GM19468 (cell line): ENCODE results near the gene GALNT15.

ENCODE experiments used
- ATAC-seq: cut with Tn5 transposase; IDR thresholded peaks from one replicate; pipeline ENCODE4 v1.9.1; 2021; ENCODE audit warnings: mild to moderate bottlenecking, moderate library complexity, moderate number of reproducible peaks; ENCODE audit not compliant: unreplicated experiment; ENCODE audit errors: extremely low read depth

The GALNT15 gene

GRCh38 chr3:16216373-16216935 is 42.0 kb downstream of the GALNT15 start:
- ATAC-seq = no peak

DNA sequence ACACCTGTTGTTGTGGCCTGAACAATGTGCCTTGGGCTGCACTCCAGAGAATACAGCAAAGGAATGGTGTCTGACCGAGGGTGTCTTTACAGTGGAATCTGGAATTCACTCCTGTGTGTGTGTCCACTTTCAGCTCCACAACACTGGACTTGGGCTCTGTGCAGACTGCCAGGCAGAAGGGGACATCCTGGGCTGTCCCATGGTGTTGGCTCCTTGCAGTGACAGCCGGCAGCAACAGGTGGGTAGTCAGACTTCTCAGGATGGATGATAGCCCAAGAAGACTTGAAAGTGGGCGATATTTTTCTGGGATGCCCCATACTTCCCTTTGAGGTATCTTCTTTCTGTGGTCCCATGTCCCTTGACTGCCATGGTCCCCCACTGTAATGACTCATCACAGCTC is 45.3 kb downstream of the GALNT15 start:
- no peak for ATAC-seq

- ATAC-seq = no peak
These were observed 47.5 kb downstream of the GALNT15 start for GRCh38 chr3:16221990-16222389.

- ATAC-seq = no peak
These were observed 48.1 kb downstream of the GALNT15 start for GRCh38 chr3:16222547-16222946.

DNA sequence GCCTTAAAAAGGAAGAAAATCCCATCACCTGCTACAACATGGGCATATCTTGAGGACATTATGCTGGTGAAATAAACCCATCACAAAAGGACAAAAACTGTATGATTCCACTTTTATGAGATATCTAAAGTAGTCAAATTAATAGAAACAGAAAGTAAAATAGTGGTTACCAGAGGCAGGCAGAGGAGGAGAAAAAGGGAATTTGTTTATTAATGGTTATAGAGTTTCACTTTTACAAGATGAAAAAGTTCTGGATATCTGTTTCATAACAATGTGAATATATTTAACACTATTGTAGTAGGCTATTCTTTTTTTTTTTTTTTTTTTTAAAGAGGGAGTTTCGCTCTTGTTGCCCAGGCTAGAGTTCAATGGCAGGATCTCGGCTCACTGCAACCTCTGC is 49.8 kb downstream of the GALNT15 start:
- no peak for ATAC-seq

DNA sequence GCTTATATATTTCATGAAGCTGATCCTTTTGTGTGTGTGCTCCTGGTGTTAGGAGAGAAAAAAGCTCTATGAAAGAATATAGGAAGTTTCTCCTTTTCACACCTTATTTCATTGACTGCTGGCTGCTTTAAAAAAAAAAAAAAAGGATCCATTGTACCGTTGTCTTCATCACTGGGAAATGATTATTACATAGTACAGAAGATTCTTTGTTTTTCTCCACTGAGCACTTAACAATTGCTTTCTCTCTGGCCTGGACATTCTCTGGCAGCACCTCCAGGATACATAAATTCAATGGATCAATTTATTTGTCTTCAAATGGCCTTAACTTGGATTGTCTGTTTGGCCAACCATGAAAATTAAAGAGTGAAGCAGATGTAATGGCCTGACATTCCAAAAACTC is 53.1 kb downstream of the GALNT15 start:
- ATAC-seq = no peak

- ATAC-seq = no peak
These were observed 55.2 kb downstream of the GALNT15 start for GRCh38 chr3:16229681-16230080.

- ATAC-seq = no peak
These were observed 57.5 kb downstream of the GALNT15 start for GRCh38 chr3:16231983-16232382.

DNA sequence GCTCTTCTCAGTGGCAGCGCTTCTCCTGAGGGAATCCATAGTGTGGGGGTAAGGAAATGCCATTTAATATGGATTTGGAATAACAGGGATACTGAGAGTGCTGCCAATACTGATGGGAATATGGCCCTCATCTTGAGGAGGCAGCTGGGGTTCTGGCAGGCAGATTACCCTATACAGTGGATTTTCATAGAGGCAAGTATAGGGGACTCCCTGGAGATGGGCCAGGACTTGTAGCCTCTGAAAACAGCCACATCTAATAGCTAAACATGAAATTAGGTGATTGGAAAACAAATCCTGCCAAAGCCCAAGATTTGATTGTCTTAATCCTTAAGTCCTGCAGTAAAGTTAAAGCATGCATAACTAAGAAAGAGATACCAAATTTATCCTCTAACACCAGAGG is 59.3 kb downstream of the GALNT15 start:
- ATAC-seq = no peak

DNA sequence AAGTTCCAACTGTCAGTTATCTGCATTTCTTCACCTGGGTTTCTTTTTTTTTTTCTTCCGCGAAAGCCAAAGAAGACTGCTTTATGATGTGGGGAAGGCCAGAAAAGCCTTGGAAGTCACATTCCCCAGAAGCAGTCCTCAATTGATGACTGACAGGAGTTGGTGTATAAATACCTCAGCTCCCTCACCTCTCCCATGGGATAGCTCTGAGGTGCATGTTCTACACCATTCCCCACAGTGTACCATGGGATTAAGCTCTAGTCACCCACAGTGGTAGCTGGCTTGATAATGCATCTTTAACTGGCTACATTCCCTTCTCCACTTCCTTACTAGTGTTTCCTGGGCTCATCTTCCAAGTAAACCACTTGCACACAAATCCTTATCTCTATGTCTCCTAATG is 59.8 kb downstream of the GALNT15 start:
- ATAC-seq = no peak

- no peak for ATAC-seq
These were observed 61.7 kb downstream of the GALNT15 start for GRCh38 chr3:16236030-16236639.

DNA sequence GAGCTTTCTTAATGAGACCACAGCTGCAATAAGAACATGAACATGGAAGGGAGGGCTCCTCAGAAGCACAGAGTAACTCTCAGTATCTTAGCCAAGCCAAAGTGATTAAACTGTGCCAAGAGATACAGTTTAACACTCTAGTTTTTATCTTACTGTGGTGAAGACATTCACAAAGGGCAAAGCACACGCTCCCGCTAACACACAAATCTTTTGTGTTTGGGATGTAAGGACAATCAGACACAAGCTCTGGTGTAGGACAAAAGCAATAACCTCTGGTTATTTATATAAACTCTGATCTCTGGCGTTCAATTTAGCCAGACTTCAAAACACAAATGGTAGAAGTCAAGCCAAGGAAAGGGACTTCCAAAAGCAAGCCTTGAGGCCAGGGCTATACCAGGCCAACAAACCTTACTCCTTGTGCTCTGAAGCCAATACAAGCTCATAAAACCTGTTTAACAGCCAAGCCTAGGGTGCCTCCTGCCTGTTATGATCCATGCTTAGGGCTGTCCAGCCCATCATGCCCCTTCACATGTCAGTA is 62.4 kb downstream of the GALNT15 start:
- ATAC-seq = no peak

DNA sequence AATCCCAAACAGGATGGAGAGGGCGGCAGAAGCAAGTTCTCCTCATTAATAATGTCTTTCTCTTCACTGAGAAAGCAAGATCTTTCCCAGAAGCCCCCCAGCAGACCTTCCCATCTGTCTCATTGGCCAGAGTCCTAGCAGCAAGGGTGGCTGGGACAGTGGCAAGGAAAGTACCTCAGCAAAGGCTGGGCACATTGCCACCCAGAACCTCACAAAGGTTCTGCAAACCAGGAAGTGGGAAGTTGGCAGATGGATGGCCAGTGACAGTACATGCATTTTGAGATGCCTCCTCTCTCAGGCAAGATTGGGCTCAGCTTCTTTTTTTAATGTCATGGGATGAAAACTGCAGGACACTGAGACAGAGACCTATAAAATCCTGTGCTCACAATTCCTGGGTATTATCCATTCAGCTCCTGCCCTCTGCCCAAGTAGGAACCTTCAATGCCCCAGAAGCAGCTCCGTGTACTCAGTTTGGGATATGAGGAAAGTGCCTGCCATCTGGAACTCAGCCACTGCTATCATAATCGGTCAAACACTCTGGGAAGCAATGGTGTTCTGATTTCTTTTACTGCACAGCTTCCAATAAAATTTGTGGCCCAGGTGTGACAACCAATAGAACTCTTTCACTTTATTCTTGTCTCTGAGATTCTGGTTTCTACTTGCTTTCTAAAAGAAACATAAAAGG is 64.7 kb downstream of the GALNT15 start:
- ATAC-seq = no peak

GRCh38 chr3:16239780-16240179 is 65.3 kb downstream of the GALNT15 start:
- ATAC-seq = no peak

- ATAC-seq = no peak
These were observed 65.9 kb downstream of the GALNT15 start for GRCh38 chr3:16240229-16241023.

- no peak for ATAC-seq
These were observed 66.7 kb downstream of the GALNT15 start for GRCh38 chr3:16241225-16241624.

- ATAC-seq = no peak
These were observed 67.7 kb downstream of the GALNT15 start for GRCh38 chr3:16242177-16242576.

GRCh38 chr3:16243706-16244490 is 69.4 kb downstream of the GALNT15 start:
- no peak for ATAC-seq

DNA sequence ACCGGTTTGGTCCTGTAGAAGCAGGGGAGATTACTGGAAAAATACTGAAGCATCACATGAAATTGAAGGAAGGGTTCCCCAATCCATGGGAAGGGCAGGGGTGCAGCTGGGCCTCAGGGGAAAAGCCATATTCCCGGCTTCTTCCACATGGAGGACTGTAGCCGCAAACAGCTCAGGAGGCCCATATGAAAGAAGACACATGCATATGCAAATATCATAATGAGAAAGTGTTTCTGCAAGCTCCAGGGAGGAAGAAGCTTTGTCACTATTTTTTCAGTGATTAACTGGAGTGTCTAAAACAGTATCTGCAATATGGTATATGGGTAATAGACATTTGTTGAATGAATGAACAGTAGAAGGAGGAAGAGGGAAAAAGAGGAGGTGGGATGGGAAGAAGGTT is 71.1 kb downstream of the GALNT15 start:
- ATAC-seq = no peak
